Activated CD8-positive, alpha-beta memory T cell treated with anti-CD3 and anti-CD28 coated beads, Interleukin-2, amount 50 U/mL, for 1 hour (primary cell): ENCODE results near the gene FTSJ1.
"Not testable (repeated sequence)": the region's sequence is repeated elsewhere in the genome, so short reads cannot be mapped to it uniquely, and the experiment has no call there.

Source experiments
- DNase-seq: peaks from one replicate; pipeline ENCODE4 v3.0.0-alpha.2; 2020; ENCODE audit errors: extremely low read depth

The FTSJ1 gene

GRCh38 chrX:48493890-48494364 is 17.9 kb downstream of the FTSJ1 start:
- DNase-seq: no peak

- no peak for DNase-seq
Observed at GRCh38 chrX:48496660-48497059, 20.7 kb downstream of the FTSJ1 start.

GRCh38 chrX:48497871-48498270 is 21.9 kb downstream of the FTSJ1 start:
- no peak for DNase-seq

- DNase-seq: no peak
Observed at GRCh38 chrX:48498374-48498809, 22.4 kb downstream of the FTSJ1 start.

- no peak for DNase-seq
Observed at GRCh38 chrX:48504261-48504660, 28.3 kb downstream of the FTSJ1 start.

- DNase-seq: no peak
Observed at GRCh38 chrX:48505481-48505880, 29.5 kb downstream of the FTSJ1 start.

GRCh38 chrX:48507246-48507645 is 31.2 kb downstream of the FTSJ1 start:
- DNase-seq: no peak

GRCh38 chrX:48508400-48509244 is 32.6 kb downstream of the FTSJ1 start, which contains the start of gene PORCN:
PORCN (plus strand) TSS chrX:48508992; CDS start chrX:48509821, 829 bp downstream.
- peak; percentile 42 for DNase-seq

- DNase-seq: no peak
Observed at GRCh38 chrX:48509245-48509590, 33.2 kb downstream of the FTSJ1 start.

GRCh38 chrX:48509619-48510018 is 33.6 kb downstream of the FTSJ1 start:
- no peak for DNase-seq

GRCh38 chrX:48511560-48511959 is 35.6 kb downstream of the FTSJ1 start:
- no peak for DNase-seq

GRCh38 chrX:48512371-48512935 is 36.5 kb downstream of the FTSJ1 start:
- DNase-seq: no peak

- no peak for DNase-seq
Observed at GRCh38 chrX:48513670-48514069, 37.7 kb downstream of the FTSJ1 start.

- no peak for DNase-seq
Observed at GRCh38 chrX:48514126-48514806, 38.3 kb downstream of the FTSJ1 start.

GRCh38 chrX:48514868-48515460 is 39.0 kb downstream of the FTSJ1 start:
- no peak for DNase-seq

GRCh38 chrX:48515842-48516241 is 39.8 kb downstream of the FTSJ1 start:
- no peak for DNase-seq

- DNase-seq: no peak
Observed at GRCh38 chrX:48516285-48516684, 40.3 kb downstream of the FTSJ1 start.

GRCh38 chrX:48516987-48517386 is 41.0 kb downstream of the FTSJ1 start:
- DNase-seq: no peak

- DNase-seq: not testable (repeated sequence)
Observed at GRCh38 chrX:48519481-48519880, 43.5 kb downstream of the FTSJ1 start.

- DNase-seq: no peak
Observed at GRCh38 chrX:48520455-48520854, 44.5 kb downstream of the FTSJ1 start.

- DNase-seq: no peak
Observed at GRCh38 chrX:48520976-48521352, 45.0 kb downstream of the FTSJ1 start.
